ENCODE results near the gene STK17A.

The STK17A gene

GRCh38 chr7:43659549-43659896 is 76.6 kb downstream of the STK17A start:
- peaks cover 75% of the 10 kb centered on the region for H3K79me2 ChIP-seq (ENCODE audit: insufficient read depth, low read length)
- no peak for TF ChIP-seq EZH2phosphoT487 (IDR thresholded peaks at IDR 0.05; ENCODE audit: borderline replicate concordance)
- TF ChIP-seq CTCF (conservative IDR thresholded peaks at IDR 0.05; ENCODE audit: low read length), result no peak

GRCh38 chr7:43660141-43660540 is 77.2 kb downstream of the STK17A start:
- peaks cover 81% of the 10 kb centered on the region for H3K79me2 ChIP-seq (ENCODE audit: insufficient read depth, low read length)

More at GRCh38 chr7:43659549-43659896, 76.6 kb downstream of the STK17A start:
- Histone ChIP-seq H3K4me1 (ENCODE audit: insufficient read depth, low read length, poor library complexity, severe bottlenecking) (peaks cover 31% of the 10 kb centered on the region), H3K36me3 (ENCODE audit: insufficient read depth, low read length) (peaks cover 10% of the 10 kb centered on the region; the same call in 1 of the 2 replicates), H3K27me3 (ENCODE audit: insufficient read depth, low read length, poor library complexity, severe bottlenecking) (no peaks in the 10 kb centered on the region), H3F3A (ENCODE audit: low read depth) (no peaks in the 10 kb centered on the region), H3K9me2 (replicated peaks; ENCODE audit: low read depth, low read length) (no peaks in the 10 kb centered on the region), H3K9ac (ENCODE audit: low read depth, low read length, poor library complexity, severe bottlenecking) (peak overlapping the region; percentile 11), H3K9me3 (ENCODE audit: insufficient read depth, low read depth, low read length) (no peaks in the 10 kb centered on the region), H4K20me1 (ENCODE audit: insufficient read depth, low read length, poor library complexity, severe bottlenecking) (peaks cover 13% of the 10 kb centered on the region), H3K4me2 (ENCODE audit: low read depth, low read length, poor library complexity, severe bottlenecking) (no peak overlapping the region), H2AFZ (ENCODE audit: low read length) (no peak overlapping the region), H3K4me3 (ENCODE audit: low read length, poor library complexity, severe bottlenecking) (no peak overlapping the region)

GRCh38 chr7:43664681-43665080 is 81.8 kb downstream of the STK17A start:
- Histone ChIP-seq H3K4me2 (ENCODE audit: low read depth, low read length, poor library complexity, severe bottlenecking) (no peak overlapping the region), H3K9me3 (ENCODE audit: insufficient read depth, low read depth, low read length) (peaks cover 4% of the 10 kb centered on the region; the same call in 1 of the 2 replicates), H3K9me2 (replicated peaks; ENCODE audit: low read depth, low read length) (no peaks in the 10 kb centered on the region), H3K79me2 (ENCODE audit: insufficient read depth, low read length) (peaks cover 88% of the 10 kb centered on the region), H3F3A (ENCODE audit: low read depth) (no peaks in the 10 kb centered on the region), H3K4me3 (ENCODE audit: low read length, poor library complexity, severe bottlenecking) (no peak overlapping the region), H3K4me1 (ENCODE audit: insufficient read depth, low read length, poor library complexity, severe bottlenecking) (peaks cover 19% of the 10 kb centered on the region), H4K20me1 (ENCODE audit: insufficient read depth, low read length, poor library complexity, severe bottlenecking) (peaks cover 15% of the 10 kb centered on the region), H2AFZ (ENCODE audit: low read length) (no peak overlapping the region), H3K36me3 (ENCODE audit: insufficient read depth, low read length) (peaks cover 17% of the 10 kb centered on the region), H3K27me3 (ENCODE audit: insufficient read depth, low read length, poor library complexity, severe bottlenecking) (no peaks in the 10 kb centered on the region), H3K9ac (ENCODE audit: low read depth, low read length, poor library complexity, severe bottlenecking) (no peak overlapping the region)
- no peak for TF ChIP-seq EZH2phosphoT487 (IDR thresholded peaks at IDR 0.05; ENCODE audit: borderline replicate concordance)
- TF ChIP-seq CTCF (conservative IDR thresholded peaks at IDR 0.05; ENCODE audit: low read length), result no peak

More at GRCh38 chr7:43660141-43660540, 77.2 kb downstream of the STK17A start:
- Histone ChIP-seq H3K9me2 (replicated peaks; ENCODE audit: low read depth, low read length) (no peaks in the 10 kb centered on the region), H3F3A (ENCODE audit: low read depth) (no peaks in the 10 kb centered on the region), H3K4me1 (ENCODE audit: insufficient read depth, low read length, poor library complexity, severe bottlenecking) (peaks cover 33% of the 10 kb centered on the region), H4K20me1 (ENCODE audit: insufficient read depth, low read length, poor library complexity, severe bottlenecking) (peaks cover 17% of the 10 kb centered on the region), H3K27me3 (ENCODE audit: insufficient read depth, low read length, poor library complexity, severe bottlenecking) (no peaks in the 10 kb centered on the region), H3K4me2 (ENCODE audit: low read depth, low read length, poor library complexity, severe bottlenecking) (peak overlapping the region; percentile 7), H3K9me3 (ENCODE audit: insufficient read depth, low read depth, low read length) (no peaks in the 10 kb centered on the region), H3K36me3 (ENCODE audit: insufficient read depth, low read length) (peaks cover 10% of the 10 kb centered on the region; the same call in 1 of the 2 replicates), H2AFZ (ENCODE audit: low read length) (no peak overlapping the region), H3K9ac (ENCODE audit: low read depth, low read length, poor library complexity, severe bottlenecking) (no peak overlapping the region), H3K4me3 (ENCODE audit: low read length, poor library complexity, severe bottlenecking) (no peak overlapping the region)
- TF ChIP-seq EZH2phosphoT487 (IDR thresholded peaks at IDR 0.05; ENCODE audit: borderline replicate concordance) (no peak), CTCF (conservative IDR thresholded peaks at IDR 0.05; ENCODE audit: low read length) (no peak)
